ENCODE measurements around the gene C15orf40.
A peak's percentile ranks its signal among the peaks of the same experiment; 100 is the strongest.
"Not testable (repeated sequence)": the region's sequence is repeated elsewhere in the genome, so short reads cannot be mapped to it uniquely, and the experiment has no call there.

Gene C15orf40

DNA sequence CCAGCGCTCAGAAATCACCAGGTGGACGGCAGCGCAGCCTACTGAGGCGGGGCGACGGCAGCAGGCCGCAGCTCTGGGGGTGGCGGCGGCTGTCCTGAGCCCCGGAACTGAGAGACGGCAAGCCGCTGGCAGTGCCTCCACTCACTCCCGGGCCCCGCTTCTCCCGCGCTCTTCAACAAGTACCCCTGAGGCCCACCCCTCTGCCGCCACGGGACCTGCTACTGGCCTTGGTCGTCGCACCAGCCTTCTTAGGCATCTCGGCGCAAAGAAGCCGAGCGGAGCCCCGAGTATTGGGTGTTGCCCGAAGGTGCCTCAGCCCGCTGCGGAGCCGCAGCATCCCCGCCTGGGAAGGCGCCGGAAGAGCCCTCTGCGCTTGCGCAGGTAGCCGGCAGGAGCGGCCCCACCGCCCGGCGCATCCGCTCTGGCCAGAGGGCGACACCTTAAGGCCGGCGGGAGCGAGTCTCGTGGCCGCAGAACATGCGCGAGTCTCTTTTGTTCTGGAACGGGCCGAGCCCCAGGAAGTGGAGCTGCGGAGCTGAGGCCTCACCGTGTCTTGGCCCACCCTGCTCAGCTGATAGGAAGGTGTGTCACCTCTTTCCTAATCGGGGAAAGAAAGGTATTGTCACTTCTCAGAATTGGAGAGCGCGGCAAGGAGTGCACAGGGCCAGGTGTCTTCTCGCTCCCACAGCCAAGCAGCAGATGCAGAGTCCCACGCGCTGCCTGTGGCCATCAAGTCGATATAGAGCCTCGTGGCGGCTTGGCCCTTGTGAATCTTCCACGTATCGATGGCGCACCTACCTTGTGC is at the start of gene C15orf40:
C15orf40 (minus strand) TSS at position 369 of the 805 bp plus-strand sequence; CDS start at position 337, 32 bp downstream.
- peak; percentile 73 to 83 for DNase-seq (ENCODE audit: low read depth in 2 of 2)

DNA sequence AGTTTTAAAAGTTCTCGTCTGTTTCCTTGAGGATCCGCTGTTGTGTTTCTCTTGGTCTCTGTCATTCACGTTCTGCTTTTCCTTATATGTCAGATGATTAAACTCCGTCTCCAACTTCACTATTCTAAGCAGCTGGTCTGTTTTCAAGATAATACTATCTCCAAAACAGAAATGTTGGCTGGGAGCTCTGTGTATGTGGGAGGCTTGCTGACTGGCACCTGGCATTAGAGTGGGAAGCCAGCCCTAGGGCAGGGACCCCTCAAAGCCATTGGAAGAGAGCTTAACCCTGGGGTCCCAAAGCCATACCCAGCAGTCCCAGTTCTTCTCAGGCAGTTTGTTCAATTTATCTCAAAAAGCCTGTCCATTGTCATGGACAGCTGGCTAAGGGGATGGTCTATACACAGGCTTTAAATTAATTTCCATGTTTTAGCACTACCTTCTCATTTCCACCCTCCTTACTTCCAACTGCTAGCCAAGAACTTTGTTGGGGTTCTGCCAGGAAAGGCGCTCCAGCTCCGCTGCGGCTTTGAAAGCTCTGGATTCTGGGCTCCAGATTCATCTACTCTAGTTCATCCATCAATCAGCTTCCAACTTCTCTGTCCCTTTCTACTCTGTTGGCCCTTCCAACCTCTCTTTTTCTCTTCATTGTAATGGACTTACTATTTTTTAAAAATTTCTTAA is 46.4 kb upstream of the C15orf40 start:
- DNase-seq (ENCODE audit: low read depth in 2 of 2) = no peak

- no peak for DNase-seq (ENCODE audit: low read depth in 2 of 2)
Observed at GRCh38 chr15:83057002-83057401, 45.6 kb upstream of the C15orf40 start.

DNA sequence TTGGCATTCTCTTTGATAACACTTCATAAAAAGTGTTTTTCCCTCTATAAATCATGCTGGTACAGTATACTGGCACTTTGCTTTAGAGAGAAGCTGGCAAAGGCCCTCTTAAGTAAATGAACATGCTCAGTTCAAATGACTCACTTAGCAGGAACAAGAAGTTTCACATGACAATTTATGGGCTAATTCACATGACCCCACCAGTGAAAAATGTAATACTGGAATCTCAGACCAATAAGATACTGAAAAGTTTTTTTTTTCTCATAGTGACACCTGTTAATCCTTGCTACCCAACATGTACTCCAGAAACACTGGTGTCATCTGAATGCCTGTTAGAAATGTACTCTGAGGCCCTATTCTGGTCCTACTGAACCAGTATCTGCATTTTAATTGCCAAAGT is 41.7 kb upstream of the C15orf40 start:
- DNase-seq (ENCODE audit: low read depth in 2 of 2) = no peak

GRCh38 chr15:83046558-83047127 is 35.2 kb upstream of the C15orf40 start:
- DNase-seq (ENCODE audit: low read depth in 2 of 2) = no peak

DNA sequence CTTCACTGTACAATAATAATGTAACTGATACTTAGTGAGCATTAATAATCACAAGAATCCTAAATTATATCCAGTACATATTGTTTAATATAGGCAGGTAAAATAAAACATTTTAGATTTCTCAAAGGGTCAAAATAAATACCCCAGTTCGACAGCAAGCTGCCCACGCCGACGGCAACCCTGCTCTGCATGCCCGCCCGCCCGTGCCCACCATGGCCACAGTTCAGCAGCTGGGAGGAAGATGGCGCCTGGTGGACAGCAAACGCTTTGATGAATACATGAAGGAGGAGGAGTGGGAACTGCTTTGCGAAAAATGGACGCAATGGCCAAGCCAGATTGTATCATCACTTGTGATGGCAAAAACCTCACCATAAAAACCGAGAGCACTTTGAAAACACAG is 32.7 kb upstream of the C15orf40 start:
- no peak for DNase-seq (ENCODE audit: low read depth in 2 of 2)

GRCh38 chr15:83039206-83039605 is 27.8 kb upstream of the C15orf40 start:
- DNase-seq (ENCODE audit: low read depth in 2 of 2) = no peak

GRCh38 chr15:83036253-83036652 is 24.8 kb upstream of the C15orf40 start:
- DNase-seq (ENCODE audit: low read depth in 2 of 2) = no peak

GRCh38 chr15:83031234-83031633 is 19.8 kb upstream of the C15orf40 start:
- not testable (repeated sequence) for DNase-seq (ENCODE audit: low read depth in 2 of 2)

DNA sequence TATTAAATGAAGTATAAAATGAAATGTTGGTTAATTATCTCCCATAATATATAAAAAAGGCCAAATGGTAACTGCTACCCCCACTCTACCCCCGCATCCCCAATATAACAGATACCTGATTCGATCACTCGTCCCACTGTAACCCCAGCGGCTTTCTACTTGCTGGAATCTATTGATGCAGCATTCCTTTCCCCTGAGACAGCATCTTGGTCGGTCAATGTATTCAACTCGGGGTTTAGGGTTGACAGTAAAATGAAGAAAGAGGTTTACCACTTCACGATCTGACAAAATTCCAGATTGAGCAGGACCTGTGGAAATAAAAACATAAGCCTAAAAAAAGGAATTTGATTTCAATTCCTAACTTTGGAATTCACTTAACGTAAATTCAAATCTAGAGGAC is 18.6 kb upstream of the C15orf40 start:
- DNase-seq (ENCODE audit: low read depth in 2 of 2) = no peak

- DNase-seq (ENCODE audit: low read depth in 2 of 2) = no peak
Observed at GRCh38 chr15:83018436-83018835, 7.0 kb upstream of the C15orf40 start.

- no peak for DNase-seq (ENCODE audit: low read depth in 2 of 2)
Observed at GRCh38 chr15:83016906-83017305, 5.5 kb upstream of the C15orf40 start.

DNA sequence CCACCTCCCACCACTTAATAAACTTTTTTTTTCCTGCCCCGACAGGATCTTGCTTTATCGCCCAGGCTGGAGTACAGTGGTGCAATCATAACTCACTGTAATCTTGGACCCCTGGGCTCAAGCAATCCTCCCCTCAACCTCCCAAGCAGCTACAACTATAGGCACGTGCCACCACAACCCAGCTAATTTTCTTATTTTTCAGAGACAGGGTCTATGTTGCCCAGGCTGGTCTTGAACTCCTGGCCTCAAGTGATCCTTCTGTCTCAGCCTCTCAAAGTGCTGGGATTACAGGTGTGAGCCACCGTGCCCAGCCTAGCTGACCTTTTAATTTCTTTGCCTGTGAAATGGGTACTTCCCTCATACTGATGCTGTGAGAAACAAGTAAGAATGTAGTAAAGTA is 3.9 kb upstream of the C15orf40 start:
- no peak for DNase-seq (ENCODE audit: low read depth in 2 of 2)

- DNase-seq (ENCODE audit: low read depth in 2 of 2) = no peak
Observed at GRCh38 chr15:83014205-83014653, 2.8 kb upstream of the C15orf40 start.

GRCh38 chr15:83012636-83013035 is 1.2 kb upstream of the C15orf40 start:
- DNase-seq (ENCODE audit: low read depth in 2 of 2) = no peak

DNA sequence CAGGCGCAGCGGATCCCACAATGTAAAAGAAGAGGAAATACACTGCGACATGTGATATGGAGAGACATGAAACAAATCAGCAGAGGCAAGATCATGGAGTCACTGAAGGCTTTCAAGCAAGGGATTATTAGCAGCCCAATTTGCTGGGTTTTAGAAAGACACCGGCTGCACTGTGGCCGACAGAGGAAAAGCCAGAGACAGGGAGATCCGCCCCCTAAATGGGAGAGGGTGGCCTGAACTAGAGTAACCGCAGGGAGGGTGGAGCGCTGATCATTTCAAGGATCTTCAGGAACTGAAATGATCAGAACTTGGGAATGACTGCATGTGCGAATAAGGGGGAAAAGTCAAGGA is 612 bp upstream of the C15orf40 start:
- no peak for DNase-seq (ENCODE audit: low read depth in 2 of 2)

DNA sequence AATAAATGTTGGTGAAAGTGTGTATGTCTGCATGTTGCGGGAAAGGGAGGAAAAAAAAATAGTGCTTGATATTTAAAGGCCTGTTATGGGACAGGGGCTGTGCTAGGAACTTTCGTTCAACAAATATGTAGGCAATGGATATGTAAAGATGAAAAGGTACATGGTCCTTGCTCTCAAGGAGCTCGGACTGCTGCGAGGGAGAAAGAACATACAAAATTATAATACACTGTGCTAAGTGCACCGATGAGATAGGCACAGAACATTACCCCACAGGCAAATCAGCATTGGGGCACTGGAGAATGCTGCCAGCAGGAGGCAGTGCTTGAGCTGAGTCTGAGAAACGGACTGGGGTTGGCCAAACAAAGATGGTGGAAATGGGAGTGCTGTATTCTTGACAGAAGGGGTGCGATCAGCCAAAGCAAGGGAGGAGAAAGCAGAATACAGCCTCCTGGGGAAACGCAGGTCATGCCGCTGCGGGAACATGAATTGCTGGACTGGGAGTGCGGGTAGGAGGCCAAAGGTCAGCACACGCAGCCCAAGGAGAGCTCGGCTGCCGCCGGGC is 649 bp downstream of the C15orf40 start:
- DNase-seq (ENCODE audit: low read depth in 2 of 2) = peak; percentile 59 to 60

- not testable (repeated sequence) for DNase-seq (ENCODE audit: low read depth in 2 of 2)
Observed at GRCh38 chr15:83000672-83001031, 10.8 kb downstream of the C15orf40 start.

- no peak for DNase-seq (ENCODE audit: low read depth in 2 of 2)
Observed at GRCh38 chr15:82999905-83000671, 11.4 kb downstream of the C15orf40 start.

GRCh38 chr15:82999426-82999825 is 12.0 kb downstream of the C15orf40 start:
- DNase-seq (ENCODE audit: low read depth in 2 of 2) = no peak

- DNase-seq (ENCODE audit: low read depth in 2 of 2) = no peak
Observed at GRCh38 chr15:82995938-82996337, 15.5 kb downstream of the C15orf40 start.

GRCh38 chr15:82995076-82995475 is 16.4 kb downstream of the C15orf40 start:
- no peak for DNase-seq (ENCODE audit: low read depth in 2 of 2)
